Brain pericyte (primary cell): ENCODE results near the gene MAP1LC3B2.

Source experiments
- DNase-seq: peaks from one replicate; pipeline ENCODE4 v3.0.0-alpha.2; 2012; ENCODE audit warnings: low read depth, low spot score

Gene MAP1LC3B2

DNA sequence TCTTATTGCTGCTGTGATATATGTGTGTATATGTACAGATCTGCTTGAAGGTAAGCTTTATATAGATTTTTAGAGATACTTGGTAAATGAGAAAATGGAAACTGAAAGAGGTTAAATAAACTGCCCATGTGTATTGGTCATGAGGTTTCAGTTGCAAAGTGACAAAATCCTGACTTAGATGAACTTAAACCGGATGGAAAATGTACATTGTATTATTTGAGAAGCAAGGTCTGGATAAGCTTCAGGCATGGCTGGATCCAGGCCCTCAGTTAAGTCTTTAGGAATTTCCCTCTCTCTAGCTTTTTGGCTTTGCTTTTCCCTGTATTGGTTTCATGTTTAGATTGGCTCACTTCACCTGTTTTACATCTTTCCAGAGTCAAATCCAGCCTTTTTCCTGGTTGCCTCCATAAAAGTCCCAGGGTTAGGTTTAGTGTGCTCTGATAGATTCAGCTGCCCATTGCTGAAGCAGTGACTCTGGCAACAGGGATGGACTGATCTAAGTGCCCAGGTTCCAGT lies 21.0 kb upstream of the MAP1LC3B2 start:
- no peak for DNase-seq

GRCh38 chr12:116538682-116539305 lies 20.4 kb upstream of the MAP1LC3B2 start:
- DNase-seq, result no peak

GRCh38 chr12:116539361-116539771 lies 19.8 kb upstream of the MAP1LC3B2 start:
- DNase-seq, result no peak

DNA sequence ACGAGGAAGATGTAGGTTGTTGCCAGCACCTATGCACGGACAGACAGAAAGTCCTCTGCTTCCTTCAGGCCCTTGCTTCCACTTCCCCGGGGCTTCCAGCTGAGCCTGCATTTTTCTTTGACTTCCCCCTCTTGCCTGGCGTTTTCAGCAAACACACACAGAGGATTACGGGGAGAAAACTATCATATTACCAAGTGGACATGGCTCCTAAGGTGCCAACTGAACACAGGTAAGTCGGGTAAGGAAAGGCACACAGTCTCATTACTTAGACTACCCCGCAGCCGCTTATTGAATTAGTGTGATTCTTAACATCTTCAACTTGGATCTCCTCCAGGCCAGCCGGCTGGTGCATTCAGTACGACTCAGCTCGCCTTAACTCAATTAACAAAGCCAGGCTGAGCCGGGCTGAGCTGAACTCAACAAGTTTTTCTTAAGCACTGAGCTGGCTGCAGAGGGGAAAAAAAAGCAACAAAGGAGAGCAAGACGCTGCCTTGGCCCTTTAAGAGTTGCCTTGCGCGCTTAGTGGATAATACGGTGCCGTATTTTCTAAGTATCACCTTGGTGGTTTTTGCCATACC lies 19.2 kb upstream of the MAP1LC3B2 start:
- DNase-seq, result no peak

- DNase-seq, result no peak
Observed at GRCh38 chr12:116540622-116541152, 18.5 kb upstream of the MAP1LC3B2 start.

DNA sequence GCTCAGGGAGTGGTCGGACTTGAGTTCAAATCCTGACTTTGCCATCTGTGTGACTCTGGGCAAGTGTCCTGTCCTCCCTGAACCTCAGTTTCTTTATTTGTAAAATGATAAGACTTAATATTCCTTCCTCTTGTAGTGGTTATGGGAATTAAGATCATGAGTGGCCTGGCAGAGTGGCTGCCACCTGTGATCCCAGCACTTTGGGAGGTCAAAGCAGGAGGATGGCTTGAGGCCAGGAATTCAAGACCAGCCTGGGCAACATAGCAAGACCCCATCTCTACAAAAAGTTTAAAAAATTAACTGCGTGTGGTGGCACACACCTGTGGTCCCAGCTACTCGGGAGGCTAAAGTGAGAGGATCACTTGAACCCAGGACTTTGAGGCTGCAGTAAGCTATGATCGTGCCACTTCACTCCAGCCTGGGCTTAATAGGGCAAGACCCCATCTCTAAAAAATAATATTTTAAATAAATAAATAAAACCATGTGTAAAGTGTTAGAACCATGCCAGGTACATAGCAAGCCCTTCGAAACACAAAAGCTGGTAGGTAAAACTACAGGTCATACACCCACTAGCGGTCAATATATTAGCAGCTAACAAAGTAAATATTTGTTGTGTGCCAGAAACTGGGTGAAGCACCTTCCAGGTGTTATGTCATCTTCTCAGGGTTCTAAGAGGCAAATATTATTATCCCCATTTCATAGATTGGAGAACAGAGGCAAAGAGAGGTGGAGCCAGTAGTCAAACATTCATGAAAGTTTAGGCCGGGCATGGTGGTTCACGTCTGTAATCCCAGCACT lies 17.4 kb upstream of the MAP1LC3B2 start:
- DNase-seq, result no peak

DNA sequence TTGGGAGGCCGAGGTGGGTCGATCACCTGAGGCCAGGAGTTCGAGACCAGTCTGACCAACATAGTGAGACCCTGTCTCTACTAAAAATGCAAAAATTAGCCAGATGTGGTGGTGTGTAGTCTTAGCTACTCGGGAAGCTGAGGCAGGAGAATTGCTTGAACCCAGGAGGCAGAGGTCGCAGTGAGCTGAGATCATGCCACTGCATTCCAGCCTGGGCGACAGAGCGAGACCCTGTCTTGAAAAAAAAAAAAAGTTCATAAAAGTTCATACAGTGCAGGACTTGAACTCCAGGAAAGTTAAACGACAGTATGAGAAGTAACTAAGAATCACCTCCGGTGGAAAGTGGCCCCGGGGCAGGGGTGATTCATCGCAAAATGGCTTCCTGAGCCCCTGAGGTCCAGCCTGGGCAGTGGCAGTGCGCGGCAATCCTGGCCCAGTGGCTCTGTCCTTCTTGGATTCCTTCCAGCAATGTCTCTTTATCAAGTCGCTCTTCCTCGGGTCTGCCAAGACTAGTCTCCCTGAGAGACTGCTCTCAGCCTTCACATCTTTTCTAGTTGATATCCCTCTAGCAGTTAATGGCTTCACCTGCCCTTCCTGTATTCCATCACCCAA lies 16.7 kb upstream of the MAP1LC3B2 start:
- no peak for DNase-seq

DNA sequence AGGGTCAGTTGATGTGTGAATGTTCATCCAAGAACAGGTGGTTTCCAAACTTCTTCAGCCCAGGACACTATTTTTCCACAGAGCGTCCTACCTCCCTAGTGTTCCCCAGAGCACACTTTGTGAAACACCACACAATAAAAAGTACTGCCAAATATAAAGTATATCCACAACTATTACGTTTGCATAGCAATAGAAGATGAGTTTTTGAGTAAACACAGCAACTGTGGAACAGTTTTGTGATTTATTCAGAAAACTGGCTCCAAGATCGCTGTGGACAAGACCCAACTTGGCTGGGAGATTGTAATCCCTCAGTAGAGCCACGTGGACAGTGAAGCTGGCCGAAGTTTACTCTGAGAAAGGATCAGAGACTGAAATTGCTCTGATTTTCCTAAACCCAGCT lies 14.5 kb upstream of the MAP1LC3B2 start:
- DNase-seq, result no peak

DNA sequence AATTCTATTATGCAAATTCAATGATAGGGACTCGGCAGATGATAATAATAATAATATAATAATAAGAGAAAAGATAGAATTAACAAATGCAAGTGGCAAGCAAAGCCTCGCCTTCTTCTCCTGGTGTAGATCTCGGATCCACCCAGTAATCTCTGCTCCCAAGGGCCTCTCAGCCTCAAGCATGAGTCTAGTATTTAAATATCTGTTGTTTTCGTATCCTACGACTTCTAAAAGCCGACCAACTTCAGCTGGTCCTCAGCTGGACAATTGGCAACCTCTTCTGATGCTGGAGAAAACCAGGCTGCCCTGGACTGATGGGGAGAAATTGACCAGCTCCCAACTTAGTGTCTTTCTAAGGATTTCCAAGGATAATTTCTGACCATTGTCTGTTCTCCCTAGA lies 14.0 kb upstream of the MAP1LC3B2 start:
- DNase-seq, result no peak

- DNase-seq, result no peak
Observed at GRCh38 chr12:116545936-116546335, 13.2 kb upstream of the MAP1LC3B2 start.

GRCh38 chr12:116547955-116548501 lies 11.2 kb upstream of the MAP1LC3B2 start:
- no peak for DNase-seq

DNA sequence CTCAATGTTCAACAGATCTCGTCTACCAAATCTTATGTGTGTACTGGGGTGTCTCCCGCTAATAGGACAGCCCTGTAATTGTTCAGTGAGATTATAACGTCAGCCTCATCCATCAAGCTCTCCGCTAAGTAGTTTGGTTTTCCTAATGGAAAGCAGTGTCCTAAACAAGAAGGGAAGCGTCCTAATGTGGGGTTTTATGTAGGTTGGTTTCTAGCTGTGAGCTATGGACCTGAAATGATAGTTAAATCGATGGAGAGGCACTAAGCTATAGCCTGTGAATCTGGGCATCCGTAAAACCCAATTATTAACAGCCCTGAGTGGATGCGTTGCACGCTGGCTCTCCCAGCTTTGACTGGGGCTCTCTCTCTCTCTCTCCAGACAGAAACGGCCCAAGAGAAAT lies 9.2 kb upstream of the MAP1LC3B2 start:
- DNase-seq, result no peak

- DNase-seq, result no peak
Observed at GRCh38 chr12:116551151-116551550, 8.0 kb upstream of the MAP1LC3B2 start.

GRCh38 chr12:116551619-116551951 lies 7.6 kb upstream of the MAP1LC3B2 start:
- DNase-seq, result no peak

DNA sequence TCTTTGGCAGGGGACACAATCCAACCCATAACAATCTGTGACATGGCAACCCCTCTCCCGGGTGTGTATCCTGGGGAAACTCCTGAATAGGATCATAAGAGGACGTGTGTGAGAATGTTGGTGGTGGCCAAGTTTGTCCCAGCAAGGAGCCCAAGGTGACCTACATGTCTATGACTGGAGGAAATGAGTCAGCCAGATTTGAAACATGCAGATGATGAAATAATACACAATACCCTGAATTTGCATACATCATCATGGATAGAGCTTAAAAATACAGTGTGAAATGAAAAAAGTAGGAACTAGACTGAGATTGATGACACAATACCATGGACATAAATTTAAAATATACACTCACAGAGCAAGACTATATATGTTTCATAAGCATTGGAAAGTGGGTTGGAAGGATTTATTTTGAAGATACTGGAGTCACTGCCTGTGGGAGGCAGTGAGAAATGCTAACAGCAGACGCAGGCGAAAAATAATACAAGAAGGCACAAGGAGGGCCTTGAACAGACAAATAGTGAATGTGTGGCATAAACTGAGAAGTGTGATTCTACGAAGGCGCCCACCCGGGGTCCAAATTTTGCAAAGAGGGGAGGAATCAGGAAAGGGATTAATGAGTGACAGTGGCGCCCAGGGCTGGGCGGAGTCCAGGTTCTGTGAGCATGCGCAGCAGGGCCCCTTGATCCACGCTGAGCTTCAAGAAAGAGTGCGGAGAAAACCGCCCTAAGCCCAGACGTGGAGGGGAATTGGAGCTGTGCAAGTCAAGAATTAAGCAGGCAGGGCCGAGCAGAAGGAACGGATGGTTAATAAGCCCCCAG lies 7.0 kb upstream of the MAP1LC3B2 start:
- no peak for DNase-seq

DNA sequence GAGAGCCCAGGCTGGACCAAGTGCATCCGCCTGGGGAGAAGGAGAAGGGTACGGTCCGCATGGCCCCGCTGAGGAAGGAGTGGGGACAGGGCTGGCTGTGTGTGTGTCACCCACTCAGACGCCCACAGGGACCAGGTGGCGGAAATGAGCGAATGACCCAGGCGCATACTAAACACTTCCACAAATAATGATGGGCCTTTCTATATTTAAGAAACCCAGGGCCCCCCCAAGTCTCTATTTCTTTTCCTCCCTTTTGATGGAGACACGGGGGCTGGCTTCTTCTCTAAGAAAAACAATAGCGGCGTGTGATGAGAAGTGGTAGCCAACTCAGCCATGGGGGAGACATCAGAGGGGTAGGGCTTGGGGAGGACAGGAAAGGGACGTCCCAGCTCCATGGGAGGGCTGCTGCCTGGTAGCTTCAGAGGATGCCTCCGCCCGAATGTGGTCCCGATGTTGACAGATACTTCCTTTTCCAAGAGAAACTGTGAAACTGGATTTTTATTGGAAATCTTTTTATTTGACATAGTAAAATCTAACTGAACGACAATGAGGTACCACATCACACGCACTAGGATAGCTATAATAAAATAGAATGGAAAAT lies 6.3 kb upstream of the MAP1LC3B2 start:
- DNase-seq, result no peak

DNA sequence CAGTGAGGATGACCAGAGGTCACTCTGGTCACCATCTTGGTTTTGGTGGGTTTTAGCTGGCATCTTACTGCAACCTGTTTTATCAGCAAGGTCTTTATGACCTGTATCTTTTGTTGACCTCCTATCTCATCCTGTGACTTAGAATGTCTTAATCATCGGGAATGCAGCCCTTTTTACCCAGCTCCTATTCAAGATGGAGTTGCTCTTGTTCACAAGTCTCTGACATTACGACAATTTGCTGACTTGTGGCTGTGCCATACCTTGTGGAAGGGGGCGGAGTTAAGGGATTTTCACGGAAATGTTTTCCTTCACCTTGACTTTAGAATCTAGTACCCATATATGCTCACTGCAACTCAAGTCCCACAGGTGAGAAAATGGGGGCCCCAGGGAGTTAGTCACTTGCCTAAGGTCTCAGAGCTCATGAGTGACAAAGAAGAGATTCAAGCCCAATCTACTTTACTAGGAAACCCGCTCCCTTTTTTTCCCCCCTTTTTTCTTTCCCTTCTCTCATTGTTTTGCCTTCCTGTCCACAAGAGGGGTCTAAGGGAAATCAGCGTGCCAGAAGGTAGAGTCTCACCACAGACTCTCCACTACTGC lies 2.7 kb upstream of the MAP1LC3B2 start:
- no peak for DNase-seq

DNA sequence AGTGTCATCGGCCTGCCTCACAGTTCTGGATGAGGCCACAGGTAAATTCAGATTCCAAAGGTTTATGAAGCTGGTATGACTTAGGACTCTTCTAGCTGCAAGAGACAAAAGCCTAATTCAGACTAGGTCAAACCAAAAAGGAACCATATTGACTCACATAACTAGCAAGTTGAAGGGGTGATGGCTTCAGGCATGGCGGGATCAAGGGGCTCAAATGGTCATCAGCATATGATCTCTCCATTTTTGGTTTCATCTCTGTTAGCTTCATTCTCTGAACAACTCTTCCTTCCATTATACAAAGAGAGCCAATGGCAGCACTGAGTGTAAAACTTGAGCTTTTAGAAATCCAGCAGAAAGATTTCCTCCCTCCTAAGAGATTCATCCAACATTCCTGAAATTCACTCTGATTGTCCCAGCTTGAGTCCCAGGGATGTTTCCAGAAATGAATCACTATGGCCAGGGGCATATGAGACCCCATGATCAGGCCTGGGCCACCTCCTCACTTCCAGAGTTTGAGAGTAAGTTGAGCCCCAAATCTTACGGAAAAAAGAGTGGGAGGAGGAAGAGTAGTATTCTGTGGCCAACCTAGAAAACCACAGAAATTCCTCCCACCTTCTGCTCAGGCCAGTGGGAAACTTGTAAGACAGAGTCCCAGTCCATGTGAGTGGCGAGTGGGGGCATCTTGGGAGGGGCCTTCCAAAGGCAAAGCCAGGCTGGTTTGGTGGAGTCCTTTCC lies 2.0 kb upstream of the MAP1LC3B2 start:
- no peak for DNase-seq
